HG02840 (cell line): Measurements from ENCODE around the gene GZF1.

Experiments
- ATAC-seq: cut with Tn5 transposase; IDR thresholded peaks from one replicate; pipeline ENCODE4 v1.9.1; 2021; ENCODE audit warnings: mild to moderate bottlenecking, moderate library complexity, moderate number of reproducible peaks; ENCODE audit not compliant: unreplicated experiment, low FRiP score

GZF1 gene

GRCh38 chr20:23361476-23362391, at the start of gene GZF1:
Gene GZF1, plus strand, starts transcription at chr20:23362182. Its CDS starts 2,202 bp downstream, at chr20:23364384.
- ATAC-seq: peak; percentile 65

GRCh38 chr20:23313271-23313670, 48.7 kb upstream of the GZF1 start:
- ATAC-seq: no peak

DNA sequence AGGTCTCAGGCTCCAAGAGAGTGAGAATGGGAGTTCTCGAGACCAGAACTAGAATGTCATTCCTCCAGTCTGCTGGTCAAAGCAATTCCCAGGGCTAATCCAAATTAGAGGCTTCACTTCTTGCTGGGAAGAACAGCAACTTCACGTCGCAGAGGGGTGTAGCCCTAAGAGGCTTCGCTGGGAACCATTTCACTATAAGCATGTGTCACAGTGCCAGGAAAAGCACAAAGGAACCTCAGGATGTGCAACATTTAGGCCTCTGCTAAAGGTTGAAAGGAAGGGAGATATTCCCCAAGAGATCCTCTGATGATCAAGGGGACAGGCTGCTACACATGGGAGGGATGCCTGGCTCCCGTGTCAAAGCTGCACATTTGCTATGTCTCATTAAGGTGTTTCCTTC, 47.3 kb upstream of the GZF1 start:
- no peak for ATAC-seq

DNA sequence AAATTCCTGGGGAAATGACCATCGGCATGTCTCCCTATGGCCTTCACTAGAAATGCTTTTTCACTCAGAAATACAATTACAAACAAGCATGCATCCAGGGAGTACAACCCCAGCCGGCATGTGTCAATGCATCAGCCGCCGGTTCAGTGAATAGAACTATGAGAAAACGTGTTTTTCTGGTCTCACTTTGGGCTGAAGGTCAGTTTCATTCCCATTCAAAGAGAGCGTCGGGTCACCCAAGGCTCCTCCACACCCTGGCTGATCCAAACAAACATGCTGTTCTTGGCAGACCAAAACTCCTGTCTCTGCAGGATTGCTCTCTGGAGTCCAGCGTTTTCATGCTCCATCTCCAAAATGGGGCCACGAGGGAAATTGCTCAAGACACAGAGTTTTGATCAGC, 46.9 kb upstream of the GZF1 start:
- no peak for ATAC-seq

GRCh38 chr20:23316626-23317025, 45.4 kb upstream of the GZF1 start:
- no peak for ATAC-seq

- no peak for ATAC-seq
Observed at GRCh38 chr20:23317081-23317480, 44.9 kb upstream of the GZF1 start.

DNA sequence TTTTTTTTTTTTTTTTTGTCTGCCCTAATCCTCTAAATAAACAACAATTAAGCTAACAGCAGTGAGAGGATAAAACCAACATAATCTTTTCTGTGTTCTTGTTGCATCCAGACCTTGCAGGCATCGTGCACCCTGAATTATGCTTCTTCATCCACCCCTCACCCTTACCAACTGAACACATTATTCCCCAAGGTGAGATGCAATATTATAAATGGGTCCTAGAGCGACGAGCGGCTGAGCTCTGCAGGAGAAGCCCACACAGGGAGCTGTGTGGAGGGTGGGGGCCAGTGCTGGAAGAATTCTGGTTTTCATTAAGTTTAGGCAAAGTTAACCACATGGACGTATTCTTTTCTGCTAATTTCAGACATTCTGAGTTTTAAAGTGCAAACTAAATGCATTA, 43.6 kb upstream of the GZF1 start:
- no peak for ATAC-seq

DNA sequence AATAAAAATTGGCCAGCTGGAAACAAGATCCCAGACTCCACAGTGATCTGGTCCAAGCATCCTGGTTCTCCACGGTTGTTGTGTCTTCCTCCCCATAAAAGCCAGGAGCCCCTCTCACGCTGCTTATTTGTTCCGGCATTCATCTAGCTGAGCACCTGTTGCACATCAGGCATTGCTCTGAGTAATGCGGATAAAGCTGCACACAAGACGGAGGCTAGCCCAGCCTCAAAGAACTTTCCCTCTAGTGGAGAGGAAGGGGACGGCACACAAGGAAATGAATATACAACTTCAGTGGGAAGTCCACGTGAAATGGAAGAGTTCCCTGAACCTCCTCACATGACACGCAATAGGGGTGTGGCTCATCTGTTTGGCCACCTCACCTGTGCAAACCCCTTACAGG, 41.7 kb upstream of the GZF1 start:
- ATAC-seq: no peak

GRCh38 chr20:23325107-23325506, 36.9 kb upstream of the GZF1 start:
- no peak for ATAC-seq

DNA sequence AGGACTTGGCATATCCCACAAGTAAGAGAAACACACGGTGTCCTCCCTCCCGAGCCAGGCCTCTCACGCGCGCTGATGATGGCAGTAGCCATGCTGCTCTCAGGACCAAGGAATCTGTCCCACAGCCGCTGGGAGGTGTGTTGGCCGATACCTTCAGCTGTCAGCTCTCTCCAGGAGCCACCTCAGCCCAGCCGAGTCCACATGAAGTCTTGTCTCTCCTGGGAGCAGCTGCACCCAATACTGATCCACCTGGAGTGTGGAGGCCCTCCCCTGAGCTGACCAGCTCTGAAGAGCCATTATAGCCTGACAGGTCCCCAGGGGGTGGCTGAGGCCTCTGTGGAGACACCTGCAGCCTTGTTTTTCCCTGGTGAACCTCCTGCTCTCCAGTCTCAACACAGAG, 35.2 kb upstream of the GZF1 start:
- ATAC-seq: no peak

DNA sequence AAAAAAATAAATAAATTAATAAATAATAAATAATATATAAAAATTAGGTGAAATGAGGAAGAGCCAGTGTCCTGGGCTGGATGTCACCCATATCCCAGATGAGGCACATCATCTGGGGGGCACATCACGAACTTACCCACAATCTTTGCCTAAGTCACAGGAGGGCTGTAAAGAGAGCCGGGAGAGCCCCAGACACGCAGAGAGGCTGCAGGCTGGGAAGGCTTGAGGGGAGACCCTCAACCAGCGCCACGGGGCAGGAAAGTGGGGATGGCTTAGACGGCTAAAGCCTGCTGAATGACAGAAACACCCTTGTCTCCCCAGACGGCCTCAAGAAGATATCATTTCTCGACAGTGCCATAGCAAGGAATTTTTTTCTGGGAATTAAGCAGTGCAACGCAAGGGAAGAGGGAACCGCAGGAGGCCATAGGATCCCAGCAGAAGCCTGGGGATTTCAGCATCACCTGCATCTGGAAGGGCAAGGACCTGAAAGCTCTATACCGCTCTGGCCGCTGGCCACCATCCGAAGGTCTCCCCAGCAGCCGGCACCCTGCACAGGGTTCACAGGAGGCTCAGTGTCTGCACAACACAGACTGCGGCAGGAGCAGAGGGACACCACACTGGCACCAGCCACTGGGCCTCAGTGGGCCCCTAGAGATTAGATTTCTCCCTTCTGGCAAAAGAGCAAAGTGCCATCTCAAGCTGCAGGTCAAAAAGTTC, 34.2 kb upstream of the GZF1 start:
- ATAC-seq: no peak

DNA sequence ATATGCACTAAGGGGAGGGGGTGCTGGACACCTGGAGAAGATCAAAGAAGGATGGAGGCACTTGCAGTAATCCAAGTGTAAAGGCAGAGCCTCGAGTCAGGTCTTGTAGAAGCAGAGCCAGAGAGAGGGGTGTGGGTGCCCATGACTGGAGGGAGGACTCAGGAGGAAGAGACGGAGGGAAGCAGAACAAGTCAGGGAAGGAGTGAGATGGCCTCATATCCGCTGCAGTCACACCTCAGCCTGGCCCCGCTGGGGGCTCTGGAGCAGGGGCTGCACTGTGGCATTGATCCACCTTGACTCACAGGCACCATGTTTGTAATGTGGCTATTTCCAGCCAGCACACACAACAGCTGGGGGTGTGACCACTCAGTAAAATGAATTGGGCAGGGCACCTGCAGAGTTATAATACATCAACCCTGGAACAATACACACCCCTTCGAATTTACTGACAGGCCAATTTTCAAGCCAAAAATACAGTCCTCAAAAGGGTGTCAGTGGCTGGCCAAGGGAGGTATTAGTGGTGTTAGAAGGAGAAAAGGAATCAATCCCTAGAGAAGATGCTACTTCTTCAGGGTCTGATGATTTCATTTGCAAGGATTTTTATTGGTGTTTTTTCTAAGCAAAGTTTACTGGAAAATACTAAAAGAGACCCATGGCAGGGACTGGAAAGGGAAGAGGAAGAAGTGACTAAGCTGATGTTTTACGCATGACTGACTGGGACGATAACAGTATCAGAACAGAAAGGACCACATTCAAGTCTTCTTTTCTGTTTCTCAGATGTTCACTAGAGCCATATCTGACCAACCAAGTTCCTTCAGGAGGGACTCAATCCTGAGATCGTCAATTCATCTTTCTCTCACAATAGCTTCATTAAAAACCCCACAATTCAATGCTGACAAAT, 30.3 kb upstream of the GZF1 start:
- ATAC-seq: no peak

- ATAC-seq: no peak
Observed at GRCh38 chr20:23332467-23332866, 29.5 kb upstream of the GZF1 start.

DNA sequence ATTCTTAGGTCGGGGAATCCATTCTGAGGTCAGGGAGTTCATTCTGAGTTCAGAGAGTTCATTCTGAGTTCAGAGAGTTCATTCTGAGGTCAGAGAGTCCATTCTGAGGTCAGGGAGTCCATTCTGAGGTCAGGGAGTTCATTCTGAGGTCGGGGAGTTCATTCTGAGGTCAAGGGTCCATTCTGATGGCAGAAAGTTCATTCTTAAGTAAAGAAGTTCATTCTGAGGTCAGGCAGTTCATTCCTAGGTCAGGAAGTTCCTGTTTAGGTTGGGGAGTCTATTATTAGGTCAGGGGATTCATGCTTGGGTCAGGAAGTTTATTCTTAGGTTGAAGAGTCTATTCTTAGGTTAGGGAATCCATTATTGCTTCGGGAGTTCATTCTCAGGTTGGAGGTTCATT, 27.9 kb upstream of the GZF1 start:
- no peak for ATAC-seq

DNA sequence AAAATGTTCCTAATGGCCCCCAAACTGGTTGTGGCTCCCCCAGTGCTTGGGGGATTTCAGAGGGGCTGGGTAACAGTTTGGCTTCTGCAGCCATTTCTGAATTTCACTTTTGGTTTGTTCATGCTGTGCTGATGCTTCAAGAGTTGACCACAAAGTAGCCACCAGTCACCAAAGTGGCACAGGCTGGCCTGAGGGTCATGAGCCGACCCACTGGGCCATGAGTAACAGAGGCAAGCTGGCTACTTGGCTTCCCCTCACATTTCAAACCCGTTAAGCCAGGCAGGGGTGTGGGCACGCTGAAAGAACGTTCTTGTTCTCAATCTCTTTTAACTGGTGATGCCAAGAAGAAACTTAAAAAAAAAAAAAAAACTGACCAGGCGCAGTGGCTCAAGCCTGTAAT, 26.5 kb upstream of the GZF1 start:
- ATAC-seq: no peak

- no peak for ATAC-seq
Observed at GRCh38 chr20:23336476-23336875, 25.5 kb upstream of the GZF1 start.

DNA sequence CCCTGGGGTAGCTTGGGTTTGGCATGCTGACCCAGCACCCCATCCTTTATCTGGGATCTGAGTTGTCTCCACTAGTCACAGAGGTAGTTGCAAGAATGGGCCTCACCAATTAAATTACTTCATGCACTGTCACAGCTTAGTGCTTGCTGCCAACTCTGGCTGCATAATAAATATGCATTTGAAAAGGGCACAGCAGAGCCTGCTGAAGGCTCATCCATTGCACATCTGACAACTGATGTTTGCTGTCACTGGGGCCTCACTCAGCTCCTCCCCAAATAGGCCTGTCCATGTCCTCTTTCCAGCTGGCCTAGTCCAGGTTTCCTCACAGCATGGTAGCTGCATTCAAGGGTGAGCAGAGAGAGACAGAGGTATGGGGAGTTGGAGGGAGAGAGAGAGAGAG, 24.7 kb upstream of the GZF1 start:
- no peak for ATAC-seq

DNA sequence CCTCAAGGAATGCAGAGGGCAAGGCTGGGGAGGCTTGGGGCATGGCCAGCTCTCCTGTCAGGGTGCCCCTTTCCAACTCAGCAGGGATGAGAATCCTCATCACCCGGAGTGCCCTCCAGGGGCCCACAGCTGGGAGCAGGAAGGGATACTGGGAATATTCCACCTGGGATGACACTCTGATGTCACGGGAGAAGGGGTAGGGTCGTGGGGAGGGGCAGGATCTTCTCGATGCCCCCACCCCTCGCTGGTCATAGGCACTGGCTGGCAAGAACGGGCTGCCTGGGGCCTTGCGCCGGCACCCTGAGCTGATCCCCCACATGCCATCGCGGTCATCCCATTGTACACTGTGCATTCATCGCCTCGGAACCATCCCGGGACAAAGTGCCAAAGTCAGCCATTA, 22.0 kb upstream of the GZF1 start:
- ATAC-seq: no peak

DNA sequence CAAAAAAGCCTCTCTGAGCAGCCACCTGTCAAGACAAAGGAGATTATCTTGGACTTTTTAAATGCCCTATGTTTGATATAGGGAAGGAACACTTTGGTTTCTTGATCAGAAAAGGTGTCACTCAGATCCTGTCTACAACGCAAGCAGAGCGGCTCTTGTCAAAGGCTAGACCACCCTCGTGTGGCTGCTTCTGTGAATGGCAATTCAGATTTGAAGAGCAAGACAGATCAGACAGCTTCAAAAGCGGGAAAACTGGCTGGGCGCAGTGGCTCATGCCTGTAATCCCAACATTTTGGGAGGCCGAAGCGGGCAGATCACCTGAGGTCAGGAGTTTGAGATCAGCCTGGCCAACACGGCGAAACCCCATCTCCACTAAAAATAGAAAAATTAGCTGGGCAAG, 21.5 kb upstream of the GZF1 start:
- no peak for ATAC-seq

DNA sequence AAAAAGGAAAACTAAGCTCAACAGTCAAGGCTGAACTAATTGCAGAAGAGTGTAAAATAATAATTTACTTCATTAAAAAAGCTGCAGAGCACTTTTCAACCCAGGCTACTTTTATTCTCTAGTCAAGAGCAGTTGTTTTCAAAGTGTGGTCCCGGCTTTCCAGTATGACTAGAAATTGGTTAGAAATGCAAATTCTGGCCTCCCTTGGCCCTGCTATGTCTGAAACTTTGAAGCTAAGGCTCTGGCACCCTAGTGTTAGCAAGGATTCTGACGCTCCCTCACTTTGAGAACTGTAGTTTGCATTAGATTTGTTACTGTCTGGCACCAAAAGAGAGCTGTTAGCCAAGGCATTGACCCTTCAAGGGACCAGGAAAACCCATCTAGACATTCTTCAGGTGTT, 20.9 kb upstream of the GZF1 start:
- ATAC-seq: no peak

DNA sequence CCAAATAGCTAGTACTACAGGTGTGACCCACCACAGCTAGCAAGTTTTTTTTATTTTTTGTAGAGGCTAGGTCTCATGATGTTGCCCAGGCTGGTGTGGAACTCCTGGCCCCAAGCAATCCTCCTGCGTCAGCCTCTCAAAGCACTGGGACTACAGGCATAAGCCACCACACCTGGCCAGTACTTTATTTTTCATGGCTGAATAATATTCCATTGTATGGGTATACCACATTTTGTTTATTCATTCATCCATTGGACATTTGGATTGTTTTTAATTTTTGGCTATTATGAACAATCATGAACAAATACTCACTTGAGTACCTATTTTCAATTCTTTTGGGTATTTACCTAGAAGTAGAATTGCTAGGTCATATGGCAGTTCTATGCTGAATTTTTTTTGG, 18.4 kb upstream of the GZF1 start:
- no peak for ATAC-seq
